Measurements from ENCODE around the gene SLC9B1.
"Not testable (repeated sequence)": the region's sequence is repeated elsewhere in the genome, so short reads cannot be mapped to it uniquely, and the experiment has no call there.

SLC9B1 gene

GRCh38 chr4:102871772-102872171 is 147.7 kb downstream of the SLC9B1 start:
- DNase-seq = no peak

- no peak for DNase-seq
Observed at GRCh38 chr4:102869569-102870197, 149.8 kb downstream of the SLC9B1 start.

- DNase-seq = peak; percentile 88
Observed at GRCh38 chr4:102868781-102869568, 150.5 kb downstream of the SLC9B1 start, which contains the start of gene CISD2. TSS of gene CISD2 (plus strand) at chr4:102868992. CDS start at chr4:102869085, 93 bp downstream.

GRCh38 chr4:102868153-102868780 is 151.2 kb downstream of the SLC9B1 start:
- no peak for DNase-seq

GRCh38 chr4:102867278-102868152 is 152.0 kb downstream of the SLC9B1 start:
- DNase-seq = no peak

GRCh38 chr4:102865327-102865726 is 154.2 kb downstream of the SLC9B1 start:
- DNase-seq = not testable (repeated sequence)

- no peak for DNase-seq
Observed at GRCh38 chr4:102862747-102863146, 156.8 kb downstream of the SLC9B1 start.

GRCh38 chr4:102862016-102862415 is 157.5 kb downstream of the SLC9B1 start:
- no peak for DNase-seq

GRCh38 chr4:102860611-102861324 is 158.7 kb downstream of the SLC9B1 start:
- DNase-seq = no peak

GRCh38 chr4:102858828-102859464 is 160.6 kb downstream of the SLC9B1 start:
- DNase-seq = no peak

Measured in NCI-H345 (cell line).